Neural crest cell (in vitro differentiated cells): ENCODE results near the gene GLT1D1. TPM values are rescaled to one million over a fixed set of nuclear protein-coding genes. Genes with fewer than 3 reads are reported as not detected.

Experiments
- DNase-seq: peaks from one replicate; pipeline ENCODE4 v3.0.0; 2021; ENCODE audit warnings: low read depth, mixed read lengths, low spot score
- H3K27ac Mint-ChIP-seq: one replicate; pipeline ENCODE4 v1.8.0; 2021; ENCODE audit warnings: mild to moderate bottlenecking, mixed read lengths; ENCODE audit not compliant: unreplicated experiment
- H3K27me3 Mint-ChIP-seq: 2 replicates; pipeline ENCODE4 v1.8.0; 2021; ENCODE audit warnings: low read depth, mild to moderate bottlenecking, mixed read lengths
- H3K36me3 Mint-ChIP-seq: 2 replicates; pipeline ENCODE4 v1.8.0; 2021; ENCODE audit warnings: low read depth, mild to moderate bottlenecking, mixed read lengths
- H3K4me1 Mint-ChIP-seq: 2 replicates; pipeline ENCODE4 v1.8.0; 2021; ENCODE audit warnings: mixed read lengths
- H3K4me3 Mint-ChIP-seq: one replicate; pipeline ENCODE4 v1.8.0; 2021; ENCODE audit warnings: mild to moderate bottlenecking, mixed read lengths
- H3K9me3 Mint-ChIP-seq: 2 replicates; pipeline ENCODE4 v1.8.0; 2021; ENCODE audit warnings: mixed read lengths
- CTCF ChIP-seq: fragments of 200-600 bp; sonication (generic); conservative IDR thresholded peaks from 2 replicates; pipeline ENCODE4 v1.5.0; 2021; ENCODE audit warnings: antibody characterized with exemption, mild to moderate bottlenecking
- total RNA-seq: library from RNA; stranded (reverse); gene quantifications from 2 replicates; pipeline ENCODE4 v1.2.1, GENCODE V29; 2021

GLT1D1 gene
- total RNA-seq, 1 donor from 2014 or later: 7.4 TPM

- no peak for TF ChIP-seq CTCF
- H3K27me3 Mint-ChIP-seq: peaks cover 21% of the 10 kb centered on the region
- H3K4me3 Mint-ChIP-seq: no peak overlapping the region
- no peak overlapping the region for H3K27ac Mint-ChIP-seq
- H3K4me1 Mint-ChIP-seq: no peaks in the 10 kb centered on the region
- DNase-seq: no peak
- no peaks in the 10 kb centered on the region for H3K36me3 Mint-ChIP-seq
- no peaks in the 10 kb centered on the region for H3K9me3 Mint-ChIP-seq
Measured at GRCh38 chr12:129009833-129010622, 156.8 kb downstream of the GLT1D1 start.

- Mint-ChIP-seq H3K36me3 (no peaks in the 10 kb centered on the region), H3K27ac (no peak overlapping the region), H3K4me3 (no peak overlapping the region), H3K4me1 (no peaks in the 10 kb centered on the region), H3K27me3 (peaks cover 13% of the 10 kb centered on the region), H3K9me3 (peaks cover 4% of the 10 kb centered on the region)
- DNase-seq: no peak
- TF ChIP-seq CTCF: no peak
Measured at GRCh38 chr12:129016159-129016558, 162.9 kb downstream of the GLT1D1 start.

GRCh38 chr12:129025055-129025454 lies 171.8 kb downstream of the GLT1D1 start:
- Mint-ChIP-seq H3K27me3 (no peaks in the 10 kb centered on the region), H3K4me1 (no peaks in the 10 kb centered on the region), H3K4me3 (no peak overlapping the region), H3K9me3 (no peaks in the 10 kb centered on the region), H3K36me3 (no peaks in the 10 kb centered on the region), H3K27ac (no peak overlapping the region)
- no peak for TF ChIP-seq CTCF
- DNase-seq: no peak

- no peak overlapping the region for H3K27ac Mint-ChIP-seq
- no peak overlapping the region for H3K4me3 Mint-ChIP-seq
- H3K9me3 Mint-ChIP-seq: no peaks in the 10 kb centered on the region
- H3K36me3 Mint-ChIP-seq: no peaks in the 10 kb centered on the region
- peaks cover 6% of the 10 kb centered on the region for H3K4me1 Mint-ChIP-seq
- no peak for DNase-seq
- H3K27me3 Mint-ChIP-seq: no peaks in the 10 kb centered on the region
- no peak for TF ChIP-seq CTCF
Measured at GRCh38 chr12:129028844-129029243, 175.6 kb downstream of the GLT1D1 start.

Other genes starting within 250 kb of the GLT1D1 start
- 19.4 TPM in 2 replicates for gene SLC15A4, start 29.5 kb upstream of the GLT1D1 start, total RNA-seq